Activated CD4-positive, alpha-beta T cell treated with anti-CD3 and anti-CD28 coated beads for 24 hours (primary cell): ENCODE measurements around the gene RNF166.
A peak's percentile ranks its signal among the peaks of the same experiment; 100 is the strongest.
"Not testable (repeated sequence)": the region's sequence is repeated elsewhere in the genome, so short reads cannot be mapped to it uniquely, and the experiment has no call there.

Experiments used
- DNase-seq, 2 donors: peaks; one replicate each; pipeline ENCODE4 v3.0.0-alpha.2; 2020; ENCODE audit warnings: low read depth in 2 of 2

Gene RNF166

GRCh38 chr16:88673716-88674379 lies 32.4 kb downstream of the RNF166 start:
- no peak for DNase-seq

- DNase-seq = no peak
Observed at GRCh38 chr16:88672776-88673175, 33.4 kb downstream of the RNF166 start.

GRCh38 chr16:88671806-88672205 lies 34.4 kb downstream of the RNF166 start:
- no peak for DNase-seq

- no peak for DNase-seq
Observed at GRCh38 chr16:88669980-88670379, 36.2 kb downstream of the RNF166 start.

- not testable (repeated sequence) for DNase-seq
Observed at GRCh38 chr16:88669493-88669892, 36.7 kb downstream of the RNF166 start.

GRCh38 chr16:88667461-88667860 lies 38.7 kb downstream of the RNF166 start:
- no peak for DNase-seq

GRCh38 chr16:88665570-88665969 lies 40.6 kb downstream of the RNF166 start:
- DNase-seq = no peak

GRCh38 chr16:88665148-88665547 lies 41.1 kb downstream of the RNF166 start:
- no peak for DNase-seq

GRCh38 chr16:88662843-88663606 lies 43.2 kb downstream of the RNF166 start, which contains the start of gene MVD:
TSS of gene MVD (minus strand) at chr16:88663091. CDS start at chr16:88663080, 11 bp downstream.
- DNase-seq = peak; percentile 89 to 93

GRCh38 chr16:88662222-88662842 lies 43.9 kb downstream of the RNF166 start:
- DNase-seq = no peak

GRCh38 chr16:88661468-88661867 lies 44.7 kb downstream of the RNF166 start:
- DNase-seq = no peak

GRCh38 chr16:88659160-88659559 lies 47.0 kb downstream of the RNF166 start:
- DNase-seq = no peak

- no peak for DNase-seq
Observed at GRCh38 chr16:88658714-88659113, 47.5 kb downstream of the RNF166 start.

GRCh38 chr16:88657371-88657770 lies 48.8 kb downstream of the RNF166 start:
- DNase-seq = no peak

GRCh38 chr16:88656291-88656980 lies 49.8 kb downstream of the RNF166 start:
- no peak for DNase-seq

- DNase-seq = no peak
Observed at GRCh38 chr16:88655733-88656281, 50.4 kb downstream of the RNF166 start.

- DNase-seq = no peak
Observed at GRCh38 chr16:88655053-88655732, 51.0 kb downstream of the RNF166 start.

- no peak for DNase-seq
Observed at GRCh38 chr16:88654363-88655052, 51.7 kb downstream of the RNF166 start.

- no peak for DNase-seq
Observed at GRCh38 chr16:88653596-88654362, 52.4 kb downstream of the RNF166 start.

GRCh38 chr16:88653101-88653500 lies 53.1 kb downstream of the RNF166 start:
- DNase-seq = no peak
